OCI-LY1 (cell line): ENCODE results near the gene RPL18A.

Experiments used
- H2AFZ ChIP-seq: fragments of 200-600 bp; sonication (generic), shearing (Covaris generic); 2 replicates; pipeline ENCODE4 v1.6.0; 2014; ENCODE audit warnings: antibody characterized with exemption, mild to moderate bottlenecking, low read length
- H3F3A ChIP-seq: fragments of 200-600 bp; sonication (generic), shearing (Covaris generic); 2 replicates; pipeline ENCODE4 v1.6.0; 2014; ENCODE audit warnings: mild to moderate bottlenecking, antibody characterized with exemption, low read length, moderate library complexity; ENCODE audit not compliant: insufficient read depth
- H3K27ac ChIP-seq: fragments of 200-600 bp; sonication (generic); 2 replicates; pipeline ENCODE4 v1.5.1; 2014; ENCODE audit warnings: low read length, mixed run types, mild to moderate bottlenecking, low read depth; ENCODE audit not compliant: poor library complexity, severe bottlenecking
- H3K27me3 ChIP-seq: fragments of 200-600 bp; sonication (generic); 2 replicates; pipeline ENCODE4 v1.6.0; 2014; ENCODE audit warnings: antibody characterized with exemption, mild to moderate bottlenecking, low read length, moderate library complexity; ENCODE audit not compliant: insufficient read depth
- H3K36me3 ChIP-seq: fragments of 200-600 bp; sonication (generic); 2 replicates; pipeline ENCODE4 v1.6.1; 2014; ENCODE audit warnings: mild to moderate bottlenecking, antibody characterized with exemption, low read length, moderate library complexity, mixed read lengths; ENCODE audit not compliant: insufficient read depth
- H3K4me1 ChIP-seq: fragments of 200-600 bp; sonication (generic); 2 replicates; pipeline ENCODE4 v1.5.1; 2014; ENCODE audit warnings: mild to moderate bottlenecking, low read length, moderate library complexity; ENCODE audit not compliant: insufficient read depth, severe bottlenecking
- H3K4me2 ChIP-seq: fragments of 200-600 bp; sonication (generic), shearing (Covaris generic); 2 replicates; pipeline ENCODE4 v1.6.1; 2014; ENCODE audit warnings: low read length
- H3K4me3 ChIP-seq: fragments of 200-600 bp; sonication (generic); 2 replicates; pipeline ENCODE4 v1.5.1; 2014; ENCODE audit warnings: low read length, low read depth, mild to moderate bottlenecking, mixed read lengths; ENCODE audit not compliant: poor library complexity, severe bottlenecking
- H3K79me2 ChIP-seq: fragments of 200-600 bp; shearing (Covaris generic); 2 replicates; pipeline ENCODE4 v1.6.1; 2016; ENCODE audit warnings: mixed run types, low read length, mixed read lengths; ENCODE audit not compliant: insufficient read depth
- H3K9ac ChIP-seq: fragments of 200-600 bp; sonication (generic), shearing (Covaris generic); 2 replicates; pipeline ENCODE4 v1.6.1; 2014; ENCODE audit warnings: mild to moderate bottlenecking, low read length, mixed read lengths
- H3K9me2 ChIP-seq: fragments of 200-600 bp; sonication (generic), shearing (Covaris generic); 2 replicates; pipeline ENCODE4 v1.6.1; 2014; ENCODE audit warnings: low read depth, mild to moderate bottlenecking, low read length, mixed read lengths
- H3K9me3 ChIP-seq: fragments of 200-600 bp; shearing (Covaris generic); 2 replicates; pipeline ENCODE4 v1.6.1; 2014; ENCODE audit warnings: low read length, mixed read lengths
- H4K20me1 ChIP-seq: fragments of 200-600 bp; sonication (generic), shearing (Covaris generic); 2 replicates; pipeline ENCODE4 v1.6.0; 2016; ENCODE audit warnings: mild to moderate bottlenecking, low read length; ENCODE audit not compliant: insufficient read depth
- CTCF ChIP-seq: fragments of 200-600 bp; sonication (generic), shearing (Covaris generic); IDR thresholded peaks from 2 replicates; pipeline ENCODE4 v1.5.1; 2017; ENCODE audit warnings: mild to moderate bottlenecking, antibody characterized with exemption, low read length, moderate library complexity, mixed read lengths
- EZH2 ChIP-seq: fragments of 200-600 bp; sonication (generic), shearing (Covaris generic); IDR thresholded peaks from 2 replicates; pipeline ENCODE4 v1.8.0; 2017; ENCODE audit warnings: borderline replicate concordance, mixed run types, mild to moderate bottlenecking, antibody characterized with exemption, low read length, moderate library complexity, mixed read lengths

RPL18A gene

GRCh38 chr19:17908244-17908643 lies 48.5 kb downstream of the RPL18A start:
- Histone ChIP-seq H3K4me3 (no peak overlapping the region), H3K9me2 (no peaks in the 10 kb centered on the region), H3K27ac (no peak overlapping the region), H3K9ac (no peak overlapping the region), H4K20me1 (no peaks in the 10 kb centered on the region), H3K4me1 (no peaks in the 10 kb centered on the region), H3K9me3 (peaks cover 3% of the 10 kb centered on the region; the same call in 1 of the 2 replicates), H3K27me3 (0 out of 2 replicates have a peak, but pooled peaks cover 4% of the 10 kb centered on the region), H3K4me2 (no peak overlapping the region), H3K36me3 (no peaks in the 10 kb centered on the region), H3K79me2 (no peaks in the 10 kb centered on the region), H3F3A (no peaks in the 10 kb centered on the region), H2AFZ (no peak overlapping the region)
- TF ChIP-seq CTCF (no peak), EZH2 (no peak)

GRCh38 chr19:17909003-17909732 lies 49.5 kb downstream of the RPL18A start:
- H3K79me2 ChIP-seq: no peaks in the 10 kb centered on the region
- no peaks in the 10 kb centered on the region for H3K36me3 ChIP-seq
- H3K27ac ChIP-seq: no peak overlapping the region
- TF ChIP-seq CTCF (no peak), EZH2 (no peak)
- H4K20me1 ChIP-seq: no peaks in the 10 kb centered on the region
- no peak overlapping the region for H2AFZ ChIP-seq
- no peak overlapping the region for H3K9ac ChIP-seq
- no peaks in the 10 kb centered on the region for H3K9me2 ChIP-seq
- H3K4me2 ChIP-seq: no peak overlapping the region
- H3K4me3 ChIP-seq: no peak overlapping the region
- peaks cover 3% of the 10 kb centered on the region; the same call in 1 of the 2 replicates for H3K9me3 ChIP-seq
- no peaks in the 10 kb centered on the region for H3F3A ChIP-seq
- H3K27me3 ChIP-seq: no peaks in the 10 kb centered on the region
- no peaks in the 10 kb centered on the region for H3K4me1 ChIP-seq

- Histone ChIP-seq H3K4me1 (no peaks in the 10 kb centered on the region), H3K27me3 (no peaks in the 10 kb centered on the region), H3K79me2 (no peaks in the 10 kb centered on the region), H3K9ac (no peak overlapping the region), H3K27ac (no peak overlapping the region), H3K4me2 (no peak overlapping the region), H3K9me2 (no peaks in the 10 kb centered on the region), H3K4me3 (no peak overlapping the region), H3K9me3 (peaks cover 3% of the 10 kb centered on the region; the same call in 1 of the 2 replicates), H4K20me1 (no peaks in the 10 kb centered on the region), H3F3A (no peaks in the 10 kb centered on the region), H2AFZ (no peak overlapping the region), H3K36me3 (no peaks in the 10 kb centered on the region)
- TF ChIP-seq EZH2: no peak
- TF ChIP-seq CTCF: no peak
Observed at GRCh38 chr19:17910791-17911360, 51.2 kb downstream of the RPL18A start.
